HG03575 (cell line): Measurements from ENCODE around the gene MGAM2.

Experiments used
- ATAC-seq: cut with Tn5 transposase; IDR thresholded peaks from one replicate; pipeline ENCODE4 v1.9.1; 2021; ENCODE audit not compliant: unreplicated experiment, insufficient number of reproducible peaks, low FRiP score; ENCODE audit errors: extremely low read depth

The MGAM2 gene

DNA sequence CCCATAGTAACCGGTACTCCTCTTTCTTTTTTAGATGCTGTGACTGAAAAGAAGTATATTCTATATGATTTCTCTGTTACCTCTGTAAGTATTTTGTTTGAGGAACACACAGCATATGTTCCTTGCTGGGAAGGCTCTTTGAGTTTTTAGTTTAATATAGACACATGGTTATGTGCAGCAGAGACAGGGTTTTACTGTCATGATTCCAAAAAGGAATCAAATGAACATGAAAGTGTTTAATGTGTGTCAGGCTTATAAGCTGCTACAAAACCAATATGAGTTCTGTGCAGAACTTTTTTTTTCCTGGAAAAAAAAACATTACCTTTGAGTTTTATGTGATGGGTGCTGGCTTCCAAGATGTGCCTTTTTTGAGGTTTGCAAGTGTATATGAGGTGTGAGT is 50.4 kb downstream of the MGAM2 start:
- ATAC-seq, result no peak

DNA sequence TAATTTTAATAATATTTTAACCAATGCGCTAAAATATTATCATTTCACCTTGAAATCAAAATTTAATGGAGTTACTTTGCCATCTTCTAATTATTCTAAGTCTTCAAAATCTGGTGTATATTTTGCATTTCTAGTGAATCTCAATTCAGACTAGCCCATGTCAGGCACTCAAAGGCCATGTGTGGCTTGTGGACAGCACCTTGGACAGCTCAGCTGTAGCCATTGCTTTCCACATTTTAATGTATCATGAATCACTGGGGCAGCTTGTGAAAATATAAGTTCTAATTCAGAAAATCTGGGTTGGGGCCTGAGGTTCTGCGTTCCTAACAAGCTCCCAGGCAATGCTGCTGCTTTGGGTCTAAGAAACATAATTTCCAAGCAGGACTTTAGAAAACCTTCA is 57.2 kb downstream of the MGAM2 start:
- ATAC-seq, result no peak

DNA sequence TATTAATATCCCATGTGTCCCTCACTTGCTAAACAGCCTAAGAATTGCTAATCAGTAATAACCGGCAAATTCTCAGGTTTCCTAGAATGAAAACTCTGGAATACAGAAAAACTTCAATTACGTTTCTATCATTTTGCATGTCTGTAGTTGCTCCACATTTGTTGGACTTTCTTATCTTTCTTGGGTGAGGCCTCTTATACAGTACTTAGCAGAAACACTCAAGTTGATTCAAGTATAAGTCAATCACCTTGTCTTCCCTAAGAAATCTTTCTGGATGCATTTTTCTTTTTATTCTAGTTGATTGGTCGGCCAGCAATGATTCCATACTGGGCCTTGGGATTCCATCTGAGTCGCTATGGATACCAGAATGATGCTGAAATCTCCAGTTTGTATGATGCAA is 61.4 kb downstream of the MGAM2 start:
- ATAC-seq, result no peak

DNA sequence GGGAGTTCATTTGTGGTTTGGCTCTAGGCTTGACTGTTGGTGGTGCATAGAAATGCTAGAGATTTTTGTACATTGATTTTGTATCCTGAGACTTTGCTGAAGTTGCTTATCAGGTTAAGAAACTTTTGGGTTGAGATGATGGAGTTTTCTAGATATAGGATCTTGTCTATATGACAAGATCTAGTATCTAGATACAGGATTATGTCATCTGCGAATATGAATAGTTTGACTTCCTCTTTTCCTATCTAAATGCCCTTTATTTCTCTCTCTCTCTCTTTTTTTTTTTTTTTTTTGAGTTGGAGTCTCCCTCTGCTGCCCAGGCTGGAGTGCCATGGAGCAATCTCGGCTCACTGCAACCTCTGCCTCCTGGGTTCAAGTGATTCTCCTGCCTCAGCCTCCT is 62.9 kb downstream of the MGAM2 start:
- no peak for ATAC-seq

DNA sequence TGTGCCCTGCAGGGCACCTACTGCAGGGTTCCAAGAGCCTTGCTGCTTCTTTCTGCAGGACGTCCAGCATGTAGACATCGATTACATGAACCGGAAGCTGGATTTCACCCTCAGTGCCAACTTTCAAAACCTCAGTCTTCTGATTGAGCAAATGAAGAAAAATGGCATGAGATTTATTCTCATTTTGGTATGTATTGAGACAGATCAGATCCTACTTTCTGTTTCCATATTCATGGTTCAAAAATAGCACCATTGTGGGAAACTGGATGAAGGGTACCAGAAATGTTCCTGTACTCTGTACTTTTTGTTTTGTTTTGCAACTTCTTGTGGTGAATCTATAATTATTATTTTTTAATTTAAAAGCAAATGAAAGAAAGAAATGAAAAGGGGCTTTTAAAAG is 64.1 kb downstream of the MGAM2 start:
- ATAC-seq, result no peak

DNA sequence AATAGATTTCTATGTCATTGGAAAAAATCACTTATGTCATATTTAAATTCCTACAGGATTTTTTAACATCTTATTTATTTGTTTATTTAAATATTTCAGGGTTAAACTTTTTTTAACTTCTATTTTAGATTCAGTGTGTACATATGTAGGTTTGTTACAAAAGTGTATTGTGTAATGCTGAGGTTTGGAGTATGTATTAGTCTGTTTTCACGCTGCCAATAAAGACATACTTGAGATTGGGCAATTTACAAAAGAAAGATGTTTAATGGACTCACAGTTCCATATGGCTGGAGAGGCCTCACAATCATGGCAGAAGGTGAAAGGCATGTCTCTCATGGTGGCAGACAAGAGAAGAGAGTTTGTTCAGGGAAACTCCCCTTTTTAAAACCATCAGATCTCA is 65.4 kb downstream of the MGAM2 start:
- ATAC-seq, result no peak

DNA sequence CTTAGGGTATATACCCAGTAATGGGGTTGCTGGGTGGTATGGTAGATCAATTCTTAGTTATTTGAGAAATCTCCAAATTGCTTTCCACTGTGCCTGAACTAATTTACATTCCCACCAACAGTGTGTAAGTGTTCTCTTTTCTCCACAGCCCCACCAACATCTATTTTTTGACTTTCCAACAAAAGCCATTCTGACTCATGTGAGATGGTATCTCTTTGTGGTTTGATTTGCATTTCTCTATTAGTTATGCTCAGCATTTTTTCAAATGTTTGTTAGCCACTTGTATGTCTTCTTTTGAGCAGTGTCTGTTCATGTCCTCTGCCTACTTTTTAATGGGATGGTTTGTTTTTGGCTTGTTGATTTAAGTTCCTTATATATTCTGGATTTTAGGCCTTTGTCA is 66.4 kb downstream of the MGAM2 start:
- ATAC-seq, result no peak

DNA sequence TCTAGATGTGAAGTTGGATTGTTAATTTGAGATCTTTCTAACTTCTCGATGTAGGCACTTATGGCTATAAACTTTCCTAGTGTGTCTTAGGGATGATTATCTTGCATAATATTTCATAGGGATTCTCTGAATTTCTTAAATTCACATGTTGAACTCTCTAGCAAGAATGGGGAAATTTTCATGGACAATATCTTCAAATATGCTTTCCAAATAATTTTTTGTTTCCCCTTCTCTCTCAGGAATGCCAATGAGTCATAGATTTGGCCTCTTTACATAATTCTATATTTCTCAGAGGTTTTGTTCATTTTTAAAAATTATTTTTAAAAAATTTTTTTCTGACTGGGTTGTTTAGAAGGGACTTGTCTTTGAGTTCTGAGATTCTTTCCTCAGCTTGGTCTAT is 68.9 kb downstream of the MGAM2 start:
- ATAC-seq, result no peak

DNA sequence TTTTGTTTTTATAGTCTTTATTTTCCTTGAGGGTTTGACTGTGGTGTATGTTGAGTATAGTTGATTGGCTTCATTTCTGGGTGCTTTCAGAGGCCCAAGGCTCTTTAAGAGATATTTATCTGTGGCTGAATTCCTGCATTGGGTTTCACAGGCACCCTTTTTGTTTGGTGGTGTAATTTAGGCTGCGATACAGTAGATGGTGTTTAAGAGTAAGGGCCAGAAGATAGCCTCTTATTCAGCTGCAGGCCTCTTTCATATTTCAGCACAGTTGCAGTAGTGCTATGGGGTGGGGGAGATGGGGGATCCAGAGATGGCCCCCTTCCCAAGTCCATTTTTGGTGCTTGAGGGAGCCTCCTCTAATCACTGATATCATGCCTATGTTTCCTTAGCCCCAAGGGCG is 69.7 kb downstream of the MGAM2 start:
- no peak for ATAC-seq

DNA sequence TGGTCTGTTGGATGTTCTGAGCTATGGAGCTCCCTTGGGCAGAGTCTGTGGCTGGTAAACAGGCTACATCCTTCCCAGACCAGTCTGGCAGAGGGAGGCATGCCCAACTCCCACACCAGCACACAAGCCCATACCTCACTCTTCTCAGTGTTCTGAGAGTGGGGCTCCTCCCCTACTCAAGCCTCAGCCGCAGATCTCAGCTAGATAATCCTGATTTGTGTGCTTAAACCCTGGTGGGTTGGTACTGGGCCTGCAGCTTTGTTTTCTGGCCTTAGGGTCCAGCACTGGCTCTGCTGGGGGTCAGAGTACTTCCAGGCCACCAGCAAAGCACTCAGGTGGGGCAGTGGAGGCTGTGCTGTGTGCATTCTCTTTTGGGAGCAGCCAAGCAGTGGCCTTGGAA is 70.4 kb downstream of the MGAM2 start:
- ATAC-seq, result no peak

DNA sequence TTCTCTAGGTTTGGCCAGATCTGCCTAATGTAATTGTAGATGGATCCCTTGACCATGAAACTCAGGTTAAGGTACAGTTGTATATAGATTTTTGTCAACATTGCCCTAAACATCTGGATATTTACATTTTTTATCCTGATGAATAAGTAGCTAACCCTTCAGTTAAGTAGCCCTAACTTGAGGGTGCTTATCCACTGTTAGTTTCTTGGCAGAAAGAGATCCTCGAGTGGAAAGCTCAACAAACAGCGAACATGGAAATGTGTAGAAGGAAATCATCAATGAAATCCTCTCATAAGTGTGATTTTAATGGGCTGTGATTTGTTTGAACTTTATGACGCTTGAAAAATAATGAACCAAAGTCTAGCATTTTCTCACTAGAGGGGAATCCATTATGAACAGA is 73.6 kb downstream of the MGAM2 start:
- ATAC-seq, result no peak

DNA sequence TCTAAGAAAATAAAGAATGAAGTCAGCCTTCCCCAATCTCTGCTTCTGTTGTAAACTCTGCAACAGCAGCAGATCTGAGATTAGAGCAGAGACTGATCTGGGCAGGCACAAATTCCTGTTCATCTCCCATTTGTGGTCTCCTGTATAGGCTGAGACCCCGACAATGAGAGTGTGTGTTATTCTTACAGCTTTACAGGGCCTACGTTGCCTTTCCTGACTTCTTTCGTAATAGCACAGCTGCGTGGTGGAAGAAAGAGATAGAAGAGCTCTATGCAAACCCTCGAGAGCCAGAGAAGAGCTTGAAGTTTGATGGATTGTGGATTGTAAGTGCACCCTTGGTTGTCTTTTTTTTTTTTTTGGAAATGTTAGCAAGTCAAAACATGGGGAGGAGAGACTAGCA is 74.3 kb downstream of the MGAM2 start:
- no peak for ATAC-seq

DNA sequence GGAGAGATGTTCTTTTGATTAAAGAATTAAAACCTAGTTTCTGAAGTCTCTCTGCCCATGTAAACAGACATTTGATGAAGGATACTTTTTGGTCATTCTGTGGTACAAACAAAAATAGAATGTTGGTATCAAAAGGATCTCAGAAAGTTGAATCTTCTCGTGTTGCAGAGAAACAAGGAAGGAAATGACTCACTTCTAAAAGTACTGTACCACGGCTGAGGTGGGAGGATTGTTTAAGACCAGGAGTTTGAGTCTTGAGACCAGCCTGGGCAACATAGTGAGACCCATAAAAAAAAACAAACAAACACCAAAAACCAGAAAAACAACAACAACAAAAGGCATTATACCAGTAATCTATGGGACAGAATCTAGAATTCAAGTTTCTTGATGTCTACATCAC is 76.6 kb downstream of the MGAM2 start:
- peak; percentile 51 for ATAC-seq

DNA sequence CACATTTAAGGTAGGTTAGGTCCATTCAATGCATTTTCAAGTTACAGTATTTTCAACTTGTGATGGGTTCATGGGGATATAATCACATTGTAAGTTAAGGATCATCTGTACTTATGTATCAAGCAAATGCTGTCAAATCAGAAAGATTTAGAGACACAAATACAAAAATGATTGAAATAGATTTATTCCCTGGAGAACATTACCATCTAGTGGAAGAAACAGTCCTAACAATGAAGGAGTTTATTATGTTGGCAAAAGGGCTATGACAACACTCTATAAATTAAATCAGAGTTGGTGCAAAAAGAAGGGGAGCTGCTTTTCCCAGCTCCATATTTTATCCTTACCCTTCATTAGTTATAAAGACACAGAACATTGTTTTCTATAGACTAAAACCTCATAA is 77.3 kb downstream of the MGAM2 start:
- no peak for ATAC-seq

DNA sequence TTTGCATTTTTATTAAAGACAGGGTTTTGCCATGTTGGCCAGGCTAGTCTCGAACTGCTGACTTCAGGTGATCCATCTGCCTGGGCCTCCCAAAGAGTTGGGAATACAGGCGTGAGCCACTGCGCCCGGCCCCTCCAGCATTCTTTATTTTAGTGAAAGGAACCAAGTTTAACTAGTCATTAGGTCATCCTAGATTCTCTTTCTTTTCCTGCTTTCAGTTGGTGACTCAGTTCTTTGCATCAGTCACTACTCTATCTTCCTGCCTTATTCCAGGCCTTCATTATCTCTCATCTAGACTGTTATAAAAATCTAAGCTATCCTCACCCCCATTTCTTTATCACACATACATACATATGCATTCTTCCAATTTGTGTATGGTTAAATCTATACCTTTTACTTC is 82.7 kb downstream of the MGAM2 start:
- no peak for ATAC-seq

DNA sequence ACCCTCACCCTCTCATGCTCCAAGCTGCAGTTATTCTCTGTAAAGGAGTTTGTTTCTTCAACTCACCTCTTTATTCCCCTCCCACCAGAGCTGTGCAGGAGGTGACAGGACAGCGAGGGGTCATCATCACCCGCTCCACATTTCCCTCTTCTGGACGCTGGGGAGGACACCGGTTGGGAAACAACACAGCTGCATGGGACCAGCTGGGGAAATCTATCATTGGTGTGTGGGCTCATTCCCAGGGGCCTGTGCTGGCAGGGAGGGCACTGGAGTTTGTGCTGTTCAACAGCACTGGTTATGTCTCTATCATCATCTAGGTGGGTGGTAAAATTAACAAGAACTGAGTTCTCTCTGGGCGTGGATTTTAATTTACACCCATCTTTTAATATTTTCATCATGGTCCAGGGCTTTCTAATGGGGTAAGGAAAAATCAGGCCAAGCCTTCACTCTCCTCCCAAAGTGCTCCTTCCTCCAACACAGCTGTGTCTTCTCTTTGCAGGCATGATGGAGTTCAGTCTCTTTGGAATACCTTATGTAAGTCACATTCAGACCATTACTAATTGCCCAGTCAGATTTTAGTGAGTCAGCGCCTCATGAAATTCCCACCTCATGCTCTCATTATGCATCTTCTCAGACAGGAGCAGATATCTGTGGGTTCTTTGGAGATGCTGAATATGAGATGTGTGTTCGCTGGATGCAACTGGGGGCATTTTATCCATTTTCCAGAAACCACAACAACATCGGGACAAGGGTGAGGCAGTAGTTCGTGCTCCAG is 84.7 kb downstream of the MGAM2 start:
- no peak for ATAC-seq

DNA sequence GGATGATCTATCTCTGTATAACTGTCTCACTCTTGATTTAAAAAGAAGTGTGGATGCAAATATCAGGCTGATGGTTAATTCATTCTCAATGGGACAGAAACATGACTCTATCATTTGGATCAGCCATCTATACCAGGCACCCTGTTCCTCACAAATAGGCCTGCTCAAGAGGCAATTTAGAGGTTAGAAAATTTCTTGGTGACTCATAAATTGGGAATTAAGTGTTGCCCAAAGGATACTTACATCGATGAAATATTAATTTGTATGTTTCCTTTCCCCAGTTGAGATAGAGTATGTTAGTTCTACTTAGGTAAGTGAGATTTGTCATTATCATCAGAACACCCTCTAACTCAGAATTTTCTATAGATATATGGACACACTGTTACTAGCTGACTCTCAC is 88.7 kb downstream of the MGAM2 start:
- no peak for ATAC-seq

DNA sequence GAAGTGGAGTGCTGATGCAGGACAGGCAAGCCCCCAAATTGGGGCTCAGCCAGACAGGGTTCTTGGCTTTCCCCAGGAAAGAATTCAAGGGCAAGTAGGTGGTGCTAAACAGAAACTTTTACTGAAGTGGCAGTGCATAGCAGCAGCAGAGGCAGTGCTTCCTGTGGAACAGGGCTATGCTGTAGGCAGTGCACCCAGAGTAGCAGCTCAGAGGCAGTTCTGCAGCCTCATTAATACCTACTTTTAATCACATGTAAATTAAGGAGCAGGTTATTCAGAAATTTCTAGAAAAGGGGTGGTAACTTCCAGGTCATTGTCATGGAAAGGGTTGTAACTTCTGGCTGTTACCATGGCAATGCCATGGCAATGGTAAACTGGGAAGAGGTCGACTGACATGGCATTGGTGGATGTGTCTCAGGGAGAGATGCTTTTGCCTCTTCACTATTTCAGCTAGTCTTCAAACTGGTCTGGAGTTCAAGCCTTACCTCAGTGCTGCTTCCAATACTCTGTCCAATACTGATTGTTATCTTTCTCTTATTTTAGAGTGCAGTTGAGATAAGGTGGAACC is 117.1 kb downstream of the MGAM2 start:
- no peak for ATAC-seq

DNA sequence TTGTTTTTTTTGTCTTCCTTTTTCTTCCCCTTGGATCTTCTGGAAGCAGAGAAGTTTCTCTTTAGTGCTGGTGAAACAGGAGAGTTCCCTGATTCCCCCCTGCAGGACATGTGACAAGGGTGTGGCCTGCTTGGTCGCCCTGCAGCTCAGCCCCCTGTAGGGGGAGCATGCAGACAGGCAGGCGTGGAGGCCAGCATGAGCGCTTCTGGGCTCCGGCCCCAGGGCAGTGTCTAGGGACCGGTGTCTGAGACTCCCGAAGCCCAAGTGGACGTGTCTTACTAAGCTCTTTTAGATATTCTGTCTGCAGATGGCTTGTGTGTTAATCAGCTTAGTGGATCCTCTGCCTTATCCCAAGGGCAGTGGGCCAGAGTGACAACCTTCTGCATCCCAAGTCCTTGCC is 120.2 kb downstream of the MGAM2 start:
- ATAC-seq, result no peak

DNA sequence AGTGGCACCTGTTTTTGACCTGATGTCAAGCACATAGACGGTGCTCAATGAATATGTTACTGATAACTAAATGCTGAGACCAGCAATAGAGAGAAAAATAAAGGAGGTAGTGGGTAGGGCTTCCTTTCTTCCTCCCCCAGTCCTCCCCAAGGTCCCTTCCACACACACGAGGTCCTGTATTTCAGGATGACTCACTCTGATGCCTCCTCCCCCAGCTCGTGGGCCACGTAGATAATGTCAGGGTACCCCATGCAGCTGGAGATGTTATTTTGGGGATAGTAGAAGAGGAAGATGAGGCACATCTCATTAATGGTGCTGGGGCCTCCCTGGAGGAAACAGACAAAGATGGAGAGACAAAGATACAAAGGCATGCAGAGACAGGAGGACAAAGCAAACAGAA is 129.0 kb downstream of the MGAM2 start:
- ATAC-seq, result no peak

DNA sequence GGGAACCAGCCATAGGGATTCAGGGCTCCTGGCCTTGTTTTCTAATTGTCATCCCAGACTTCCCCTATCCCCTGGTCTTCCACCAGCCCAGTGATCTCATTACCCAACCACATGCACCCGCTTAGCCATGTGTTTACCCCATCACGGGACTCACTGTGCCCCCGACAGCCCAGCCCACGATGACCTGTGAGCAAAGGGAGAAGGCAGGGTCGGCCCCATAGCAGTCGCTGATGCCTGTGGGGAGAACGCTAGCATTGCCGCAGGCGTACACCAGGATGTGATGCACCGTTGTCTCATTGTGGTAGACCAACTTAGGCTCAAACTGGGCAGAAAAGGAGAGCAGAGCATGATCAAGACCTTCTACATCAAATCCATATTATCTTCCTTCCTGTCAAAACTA is 132.3 kb downstream of the MGAM2 start:
- ATAC-seq, result no peak
